H1 (cell line): Measurements from ENCODE around the gene PSG7. TPM values are rescaled to one million over a fixed set of nuclear protein-coding genes. Genes with fewer than 3 reads are reported as not detected.
"Not testable (repeated sequence)": the region's sequence is repeated elsewhere in the genome, so short reads cannot be mapped to it uniquely, and the experiment has no call there.

ENCODE experiments used
- CTCF ChIA-PET: fragments of 300-600 bp; sonication (Branson Sonifier 250); formaldehyde crosslinking; loops from one replicate; lab custom pipeline; 2021; ENCODE audit not compliant: partially characterized antibody; lab: Charles Lee
- POLR2A ChIA-PET: fragments of 300-600 bp; sonication (Branson Sonifier 250); formaldehyde crosslinking; loops from one replicate; lab custom pipeline; 2021; ENCODE audit warnings: inconsistent platforms; ENCODE audit not compliant: partially characterized antibody; lab: Charles Lee
- DNase-seq, 2 experiments: peaks; one replicate each; pipeline versions ENCODE4 v3.0.0 to v3.0.0-alpha.2; 2010 to 2022; ENCODE audit warnings: low spot score in 2 of 2, low read depth in 1 of 2, mixed read lengths in 1 of 2
- FAIRE-seq: peaks from 2 replicates; lab custom pipeline; 2011; peaks lifted over from hg19 to GRCh38; lab: Jason Lieb, UNC
- H2AFZ ChIP-seq: 2 replicates; pipeline ENCODE4 v1.8.1; 2012; ENCODE audit warnings: low read length, inconsistent platforms
- H2AK5ac ChIP-seq: 2 replicates; pipeline ENCODE4 v1.6.1; 2013; ENCODE audit warnings: low read depth, low read length
- H2BK120ac ChIP-seq: replicated peaks from 2 replicates; pipeline ENCODE3; 2013; ENCODE audit warnings: low read depth, low read length, inconsistent platforms
- H2BK12ac ChIP-seq: 2 replicates; pipeline ENCODE4 v1.6.1; 2013; ENCODE audit warnings: low read depth, low read length
- H2BK15ac ChIP-seq: 2 replicates; pipeline ENCODE4 v1.6.1; 2013; ENCODE audit warnings: low read length
- H2BK20ac ChIP-seq: 2 replicates; pipeline ENCODE4 v1.6.1; 2013; ENCODE audit warnings: low read length
- H2BK5ac ChIP-seq: 2 replicates; pipeline ENCODE4 v1.6.1; 2013; ENCODE audit warnings: low read depth, low read length
- H3K14ac ChIP-seq: 2 replicates; pipeline ENCODE4 v1.6.1; 2013; ENCODE audit warnings: inconsistent platforms; ENCODE audit not compliant: insufficient read length
- H3K18ac ChIP-seq: 2 replicates; pipeline ENCODE4 v1.6.1; 2013; ENCODE audit warnings: low read length; ENCODE audit errors: extremely low read depth
- H3K23ac ChIP-seq: 2 replicates; pipeline ENCODE4 v1.6.1; 2013; ENCODE audit warnings: inconsistent platforms; ENCODE audit not compliant: insufficient read length
- H3K23me2 ChIP-seq: 2 replicates; pipeline ENCODE4 v1.6.1; 2013; ENCODE audit warnings: low read depth, low read length
- H3K27ac ChIP-seq: 2 replicates; pipeline ENCODE4 v1.6.1; 2011; ENCODE audit warnings: low read depth, low read length, inconsistent platforms
- H3K27me3 ChIP-seq, 4 experiments: replicated peaks in 1 of 4; 1 replicate in 1 of 4; 2 replicates in 3 of 4; pipeline versions ENCODE4 v1.6.1 to v1.8.1; 2011 to 2013; ENCODE audit warnings: low read length in 3 of 4, mild to moderate bottlenecking in 3 of 4, inconsistent platforms in 2 of 4, mixed read lengths in 2 of 4, moderate library complexity in 1 of 4; ENCODE audit not compliant: control insufficient read depth in 3 of 4, insufficient read depth in 3 of 4; ENCODE audit errors: extremely low read depth in 1 of 4
- H3K36me3 ChIP-seq, 4 experiments: 2 replicates each; pipeline versions ENCODE4 v1.6.1 to v1.8.1; 2011 to 2013; ENCODE audit warnings: mild to moderate bottlenecking in 4 of 4, low read length in 3 of 4, moderate library complexity in 2 of 4, control low read depth in 1 of 4, inconsistent platforms in 1 of 4; ENCODE audit not compliant: insufficient read depth in 4 of 4, control insufficient read depth in 2 of 4
- H3K4ac ChIP-seq: replicated peaks from 2 replicates; pipeline ENCODE3; 2013; ENCODE audit warnings: low read length, low read depth, mixed read lengths, inconsistent platforms; ENCODE audit not compliant: insufficient read length
- H3K4me1 ChIP-seq, 4 experiments: replicated peaks in 1 of 4; 1 replicate in 1 of 4; 2 replicates in 3 of 4; pipeline versions ENCODE4 v1.6.1 to v1.8.1; 2011 to 2013; ENCODE audit warnings: low read length in 3 of 4, inconsistent platforms in 2 of 4, mixed read lengths in 1 of 4; ENCODE audit not compliant: insufficient read depth in 4 of 4, control insufficient read depth in 3 of 4
- H3K4me2 ChIP-seq, 2 experiments: 2 replicates each; pipeline versions ENCODE4 v1.6.1 to v1.8.1; 2011 to 2013; ENCODE audit warnings: low read depth in 2 of 2, low read length in 2 of 2, control low read depth in 1 of 2, inconsistent platforms in 1 of 2, mild to moderate bottlenecking in 1 of 2; ENCODE audit not compliant: insufficient read depth in 1 of 2
- H3K4me3 ChIP-seq, 4 experiments: fragments of 200-600, 300-600 bp in 1 of 4; sonication (generic), shearing (Covaris generic), sonication (Bioruptor Twin) in 1 of 4; 2 replicates each; pipeline versions ENCODE4 v1.5.1 to v1.8.1; 2011 to 2016; ENCODE audit warnings: low read length in 4 of 4, low read depth in 3 of 4, control low read depth in 2 of 4, inconsistent platforms in 2 of 4, mild to moderate bottlenecking in 2 of 4, mixed read lengths in 1 of 4, moderate library complexity in 1 of 4; ENCODE audit not compliant: insufficient read depth in 2 of 4; ENCODE audit errors: extremely low read depth in 1 of 4
- H3K56ac ChIP-seq: replicated peaks from 2 replicates; pipeline ENCODE3; 2013; ENCODE audit warnings: low read depth, mild to moderate bottlenecking, mixed read lengths, low read length, inconsistent platforms; ENCODE audit not compliant: insufficient read length
- H3K79me1 ChIP-seq: 2 replicates; pipeline ENCODE4 v1.6.1; 2013; ENCODE audit warnings: low read depth, low read length, control low read depth
- H3K79me2 ChIP-seq, 2 experiments: 2 replicates each; pipeline versions ENCODE4 v1.6.1 to v1.8.1; 2012 to 2013; ENCODE audit warnings: low read length in 2 of 2, mild to moderate bottlenecking in 2 of 2, inconsistent platforms in 1 of 2; ENCODE audit not compliant: insufficient read depth in 2 of 2, control insufficient read depth in 1 of 2
- H3K9ac ChIP-seq, 4 experiments: replicated peaks in 1 of 4; 1 replicate in 1 of 4; 2 replicates in 3 of 4; pipeline versions ENCODE4 v1.6.1 to v1.8.1; 2011 to 2013; ENCODE audit warnings: low read depth in 3 of 4, low read length in 3 of 4, control low read depth in 2 of 4, mild to moderate bottlenecking in 2 of 4, moderate library complexity in 2 of 4, inconsistent platforms in 1 of 4; ENCODE audit errors: extremely low read depth in 1 of 4
- H3K9me3 ChIP-seq, 2 experiments: 2 replicates each; pipeline versions ENCODE4 v1.6.1 to v1.8.1; 2012 to 2013; ENCODE audit warnings: mild to moderate bottlenecking in 2 of 2, moderate library complexity in 2 of 2, control low read depth in 1 of 2, inconsistent platforms in 1 of 2, low read depth in 1 of 2, low read length in 1 of 2, mixed read lengths in 1 of 2; ENCODE audit not compliant: insufficient read depth in 2 of 2
- H4K20me1 ChIP-seq, 2 experiments: replicated peaks in 1 of 2; 2 replicates each; pipeline versions ENCODE3 to v1.8.1; 2011 to 2013; ENCODE audit warnings: inconsistent platforms in 2 of 2, low read length in 2 of 2, mild to moderate bottlenecking in 1 of 2; ENCODE audit not compliant: insufficient read depth in 2 of 2, control insufficient read depth in 1 of 2
- H4K5ac ChIP-seq: 2 replicates; pipeline ENCODE4 v1.6.1; 2013; ENCODE audit warnings: low read length, low read depth, mixed read lengths, inconsistent platforms; ENCODE audit not compliant: insufficient read length
- H4K8ac ChIP-seq: 2 replicates; pipeline ENCODE4 v1.8.0; 2013; ENCODE audit warnings: mild to moderate bottlenecking, moderate library complexity, low read length, inconsistent platforms; ENCODE audit not compliant: insufficient read depth; ENCODE audit errors: extremely low read depth
- H4K91ac ChIP-seq: replicated peaks from 2 replicates; pipeline ENCODE3; 2013; ENCODE audit warnings: low read length, mixed read lengths, inconsistent platforms; ENCODE audit not compliant: insufficient read length
- WGBS, 2 experiments: shearing (Covaris generic) in 1 of 2; methylation state at CpG; one replicate each; pipeline versions ENCODE4 v1.1.6 to v1.1.7; 2013 to 2015; ENCODE audit warnings: low lambda C conversion rate in 2 of 2, mixed read lengths in 2 of 2, inconsistent platforms in 1 of 2, low coverage in 1 of 2, missing lambda C conversion rate in 1 of 2; ENCODE audit not compliant: insufficient replicate concordance in 2 of 2, insufficient coverage in 1 of 2, insufficient read length in 1 of 2; ENCODE audit errors: extremely low coverage in 1 of 2, missing lambda C conversion rate in 1 of 2; 5-methylcytosine and 5-hydroxymethylcytosine counted together
- polyA plus RNA-seq, 7 experiments: library from polyadenylated mRNA; depleted of rRNA in 3 of 7; stranded (reverse) in 5 of 7; unstranded in 2 of 7; fragments of >200 nt in 5 of 7; fragments of 200-250 nt in 2 of 7; gene quantifications; 1 replicate in 5 of 7; 2 replicates in 1 of 7; 4 replicates in 1 of 7; pipeline versions ENCODE4 v1.2.1 to v1.2.3, GENCODE V29; 2011 to 2013; ENCODE audit warnings: missing spikeins in 2 of 7, mixed read lengths in 2 of 7
- total RNA-seq: library from RNA; stranded (reverse); fragmentation: NEBNext Ultra II Directional; extraction: Animal tissue kit (Norgen Biotek cat#: 25700); gene quantifications from 2 replicates; pipeline ENCODE4 v1.2.1, GENCODE V29; 2021

The PSG7 gene
- total and polyA plus RNA-seq, 2 of the 8 experiments (the other 6 are each of a cell fraction or from before 2014, with no cell fraction given), result not detected

- H4K20me1 ChIP-seq, H3K27ac ChIP-seq, FAIRE-seq, H3K18ac ChIP-seq, H3K27me3 ChIP-seq, H3K4ac ChIP-seq, H2BK120ac ChIP-seq, H2BK20ac ChIP-seq, H2AK5ac ChIP-seq, H3K23me2 ChIP-seq, CTCF ChIA-PET, POLR2A ChIA-PET, H3K4me1 ChIP-seq, H4K8ac ChIP-seq, H3K79me2 ChIP-seq, H2BK12ac ChIP-seq, H3K14ac ChIP-seq, H3K4me3 ChIP-seq, H3K4me2 ChIP-seq, H2BK15ac ChIP-seq, H3K79me1 ChIP-seq, H4K91ac ChIP-seq, H3K23ac ChIP-seq, H3K36me3 ChIP-seq, H2AFZ ChIP-seq, H3K9ac ChIP-seq, H3K56ac ChIP-seq, H4K5ac ChIP-seq, H2BK5ac ChIP-seq, DNase-seq: not testable (repeated sequence)
- H3K9me3 ChIP-seq, result peaks cover 19 to 55% of the 10 kb centered on the region in 2 experiments; a peak in 3 of 4 replicates
- 83% methylated on average over 9 of the region's 9 CpGs; no CpG with 5 or more reads in 1 of the 2 experiments for WGBS, 2 experiments
These were observed 56.4 kb downstream of the PSG7 start for GRCh38 chr19:42880621-42881020.
